ENCODE data around the gene ACTN3.
"Not testable (repeated sequence)": the region's sequence is repeated elsewhere in the genome, so short reads cannot be mapped to it uniquely, and the experiment has no call there.

The ACTN3 gene

DNA sequence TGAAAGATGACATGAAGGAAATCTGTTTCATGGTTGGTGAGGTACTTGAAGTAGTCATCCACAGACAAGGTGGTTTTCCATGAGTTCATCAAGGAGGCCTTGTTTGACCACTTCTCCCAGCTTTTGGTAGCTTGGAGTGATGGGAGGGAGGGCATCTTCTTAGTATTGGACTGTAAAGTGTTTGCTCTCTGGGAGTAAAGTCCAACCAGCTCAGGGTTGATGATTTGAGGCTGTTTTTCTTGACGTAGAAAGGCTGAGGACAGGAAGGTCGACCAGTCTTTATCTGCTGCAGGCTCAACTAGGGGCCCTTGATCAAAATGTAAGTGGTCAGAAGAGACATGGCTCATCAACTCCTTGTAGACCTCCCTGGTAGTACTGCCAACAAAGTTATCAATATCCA lies 44.5 kb downstream of the ACTN3 start:
- H3K9ac ChIP-seq (ENCODE audit: low read depth, low read length) = no peak overlapping the region
- no peaks in the 10 kb centered on the region for H3K9me3 ChIP-seq (replicated peaks; ENCODE audit: low read length)
- H3K4me1 ChIP-seq (ENCODE audit: control insufficient read depth, insufficient read depth, low read length) = peaks cover 12% of the 10 kb centered on the region
- peaks cover 12% of the 10 kb centered on the region for H3K27me3 ChIP-seq (ENCODE audit: control insufficient read depth, insufficient read depth, low read length)
- no peaks in the 10 kb centered on the region for H3K36me3 ChIP-seq (ENCODE audit: insufficient read depth, low read length)
- H3K4me3 ChIP-seq (ENCODE audit: low read length) = no peak overlapping the region
- H3K4me2 ChIP-seq (ENCODE audit: low read length) = no peak overlapping the region

- Histone ChIP-seq H3K36me3 (ENCODE audit: insufficient read depth, low read length) (no peaks in the 10 kb centered on the region), H3K4me2 (ENCODE audit: low read length) (peak within 1 kb of the TSS; percentile 98), H3K27me3 (ENCODE audit: control insufficient read depth, insufficient read depth, low read length) (peaks cover 9% of the 10 kb centered on the region), H3K9me3 (replicated peaks; ENCODE audit: low read length) (no peaks in the 10 kb centered on the region), H3K4me1 (ENCODE audit: control insufficient read depth, insufficient read depth, low read length) (peaks cover 12% of the 10 kb centered on the region), H3K4me3 (ENCODE audit: low read length) (peak within 1 kb of the TSS; percentile 82), H3K9ac (ENCODE audit: low read depth, low read length) (peak within 1 kb of the TSS; percentile 90)
Measured at GRCh38 chr11:66592457-66593302, 46.0 kb downstream of the ACTN3 start, which contains the start of the genes CCDC87 and CCS. TSS of gene CCDC87 (minus strand) at chr11:66593063. CDS start at chr11:66593015, 48 bp downstream. TSS of gene CCS (plus strand) at chr11:66593185. CDS start at chr11:66593262, 77 bp downstream.

DNA sequence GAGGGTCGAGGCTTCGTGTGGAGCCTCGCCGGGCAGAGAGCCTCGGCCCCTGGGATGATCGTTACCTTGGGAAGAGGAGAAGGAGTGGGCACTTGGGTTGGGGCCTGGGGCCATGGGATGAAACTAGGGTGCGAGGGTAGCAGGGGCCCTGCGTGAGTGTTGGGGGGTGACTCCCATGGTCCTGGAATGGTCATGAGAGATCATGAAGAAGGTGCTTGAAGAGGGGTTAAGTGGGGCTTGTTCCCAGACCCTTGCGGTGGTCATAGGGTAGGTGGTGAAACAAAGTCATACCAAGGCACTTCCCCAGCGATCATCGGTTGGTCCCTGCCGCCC lies 46.6 kb downstream of the ACTN3 start:
- Histone ChIP-seq H3K4me3 (ENCODE audit: low read length) (peak overlapping the region; percentile 82), H3K9me3 (replicated peaks; ENCODE audit: low read length) (no peaks in the 10 kb centered on the region), H3K4me2 (ENCODE audit: low read length) (peak overlapping the region; percentile 98), H3K9ac (ENCODE audit: low read depth, low read length) (peak overlapping the region; percentile 90), H3K36me3 (ENCODE audit: insufficient read depth, low read length) (no peaks in the 10 kb centered on the region), H3K4me1 (ENCODE audit: control insufficient read depth, insufficient read depth, low read length) (peaks cover 12% of the 10 kb centered on the region), H3K27me3 (ENCODE audit: control insufficient read depth, insufficient read depth, low read length) (peaks cover 9% of the 10 kb centered on the region)

- Histone ChIP-seq H3K36me3 (ENCODE audit: insufficient read depth, low read length) (no peaks in the 10 kb centered on the region), H3K4me2 (ENCODE audit: low read length) (peak overlapping the region; percentile 98), H3K27me3 (ENCODE audit: control insufficient read depth, insufficient read depth, low read length) (peaks cover 9% of the 10 kb centered on the region), H3K9me3 (replicated peaks; ENCODE audit: low read length) (no peaks in the 10 kb centered on the region), H3K4me1 (ENCODE audit: control insufficient read depth, insufficient read depth, low read length) (peaks cover 12% of the 10 kb centered on the region), H3K4me3 (ENCODE audit: low read length) (peak overlapping the region; percentile 82), H3K9ac (ENCODE audit: low read depth, low read length) (peak overlapping the region; percentile 90)
Measured at GRCh38 chr11:66593650-66594049, 46.9 kb downstream of the ACTN3 start.

- no peak overlapping the region for H3K4me3 ChIP-seq (ENCODE audit: low read length)
- no peaks in the 10 kb centered on the region for H3K9me3 ChIP-seq (replicated peaks; ENCODE audit: low read length)
- H3K4me1 ChIP-seq (ENCODE audit: control insufficient read depth, insufficient read depth, low read length) = peaks cover 12% of the 10 kb centered on the region
- H3K4me2 ChIP-seq (ENCODE audit: low read length) = peak overlapping the region; percentile 31
- H3K9ac ChIP-seq (ENCODE audit: low read depth, low read length) = no peak overlapping the region
- H3K36me3 ChIP-seq (ENCODE audit: insufficient read depth, low read length) = peaks cover 14% of the 10 kb centered on the region
- peaks cover 7% of the 10 kb centered on the region for H3K27me3 ChIP-seq (ENCODE audit: control insufficient read depth, insufficient read depth, low read length)
Measured at GRCh38 chr11:66595245-66595904, 48.7 kb downstream of the ACTN3 start.

DNA sequence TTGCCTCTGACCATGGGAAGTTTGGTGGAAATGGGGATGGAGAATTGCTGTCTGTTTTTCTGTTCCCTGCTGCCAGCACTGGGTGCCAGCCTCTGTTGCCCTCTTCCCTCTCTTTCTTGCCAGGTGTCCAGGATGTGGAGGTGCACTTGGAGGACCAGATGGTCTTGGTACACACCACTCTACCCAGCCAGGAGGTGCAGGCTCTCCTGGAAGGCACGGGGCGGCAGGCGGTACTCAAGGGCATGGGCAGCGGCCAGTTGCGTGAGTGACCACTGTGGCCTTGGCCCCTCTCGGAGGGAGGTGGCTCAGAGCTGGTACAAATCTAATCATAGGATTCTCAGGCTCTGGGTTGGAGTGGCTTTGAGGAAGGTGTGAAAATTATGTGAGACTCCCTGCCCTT lies 52.3 kb downstream of the ACTN3 start:
- Histone ChIP-seq H3K9me3 (replicated peaks; ENCODE audit: low read length) (no peaks in the 10 kb centered on the region), H3K4me2 (ENCODE audit: low read length) (no peak overlapping the region), H3K4me3 (ENCODE audit: low read length) (no peak overlapping the region), H3K27me3 (ENCODE audit: control insufficient read depth, insufficient read depth, low read length) (no peaks in the 10 kb centered on the region), H3K4me1 (ENCODE audit: control insufficient read depth, insufficient read depth, low read length) (peaks cover 24% of the 10 kb centered on the region), H3K9ac (ENCODE audit: low read depth, low read length) (no peak overlapping the region), H3K36me3 (ENCODE audit: insufficient read depth, low read length) (peaks cover 23% of the 10 kb centered on the region)

DNA sequence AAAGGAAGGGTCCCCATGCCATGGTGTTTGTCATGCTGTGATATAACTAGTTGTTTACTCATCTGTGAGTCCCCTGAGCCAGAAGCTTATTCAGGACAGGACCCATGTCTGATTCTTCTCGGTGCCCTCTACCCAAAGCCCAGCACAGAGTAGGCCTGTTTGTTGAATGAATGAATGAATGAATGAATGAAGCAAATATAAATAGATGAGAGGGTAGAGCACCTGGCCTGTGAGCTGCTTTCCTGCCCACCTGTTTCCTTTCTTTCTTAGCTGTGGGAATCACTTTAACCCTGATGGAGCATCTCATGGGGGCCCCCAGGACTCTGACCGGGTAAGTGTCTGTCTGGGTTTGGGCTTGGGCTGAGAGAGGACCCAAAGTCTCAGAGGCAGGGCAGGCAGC lies 53.5 kb downstream of the ACTN3 start:
- Histone ChIP-seq H3K4me3 (ENCODE audit: low read length) (no peak overlapping the region), H3K4me2 (ENCODE audit: low read length) (no peak overlapping the region), H3K27me3 (ENCODE audit: control insufficient read depth, insufficient read depth, low read length) (no peaks in the 10 kb centered on the region), H3K36me3 (ENCODE audit: insufficient read depth, low read length) (peaks cover 28% of the 10 kb centered on the region), H3K4me1 (ENCODE audit: control insufficient read depth, insufficient read depth, low read length) (peaks cover 19% of the 10 kb centered on the region), H3K9ac (ENCODE audit: low read depth, low read length) (no peak overlapping the region), H3K9me3 (replicated peaks; ENCODE audit: low read length) (no peaks in the 10 kb centered on the region)

GRCh38 chr11:66600631-66601233 lies 54.0 kb downstream of the ACTN3 start:
- Histone ChIP-seq H3K4me3 (ENCODE audit: low read length) (no peak overlapping the region), H3K36me3 (ENCODE audit: insufficient read depth, low read length) (peaks cover 33% of the 10 kb centered on the region), H3K27me3 (ENCODE audit: control insufficient read depth, insufficient read depth, low read length) (no peaks in the 10 kb centered on the region), H3K4me1 (ENCODE audit: control insufficient read depth, insufficient read depth, low read length) (peaks cover 19% of the 10 kb centered on the region), H3K9ac (ENCODE audit: low read depth, low read length) (no peak overlapping the region), H3K4me2 (ENCODE audit: low read length) (no peak overlapping the region), H3K9me3 (replicated peaks; ENCODE audit: low read length) (no peaks in the 10 kb centered on the region)

DNA sequence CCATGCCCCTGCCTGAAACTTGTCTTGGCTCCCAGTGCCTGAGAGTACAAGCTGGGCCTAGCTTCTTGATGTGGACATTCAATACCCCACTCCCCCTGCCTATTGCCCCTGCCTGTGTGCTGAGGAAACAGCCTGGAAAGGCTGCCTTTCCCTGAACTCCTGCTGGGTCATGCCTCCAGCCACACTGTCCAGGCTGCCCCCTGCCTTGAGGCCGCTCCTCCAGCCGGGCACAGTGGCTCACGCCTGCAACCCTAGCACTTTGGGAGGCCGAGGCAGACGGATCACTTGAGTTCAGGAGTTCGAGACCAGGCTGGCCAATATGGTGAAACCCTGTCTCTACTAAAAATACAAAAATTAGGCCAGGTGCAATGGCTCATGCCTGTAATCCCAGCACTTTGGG lies 56.4 kb downstream of the ACTN3 start:
- Histone ChIP-seq H3K27me3 (ENCODE audit: control insufficient read depth, insufficient read depth, low read length) (no peaks in the 10 kb centered on the region), H3K9ac (ENCODE audit: low read depth, low read length) (no peak overlapping the region), H3K4me3 (ENCODE audit: low read length) (no peak overlapping the region), H3K9me3 (replicated peaks; ENCODE audit: low read length) (no peaks in the 10 kb centered on the region), H3K4me2 (ENCODE audit: low read length) (no peak overlapping the region), H3K4me1 (ENCODE audit: control insufficient read depth, insufficient read depth, low read length) (peaks cover 37% of the 10 kb centered on the region), H3K36me3 (ENCODE audit: insufficient read depth, low read length) (peaks cover 36% of the 10 kb centered on the region)

- no peaks in the 10 kb centered on the region for H3K27me3 ChIP-seq (ENCODE audit: control insufficient read depth, insufficient read depth, low read length)
- H3K9me3 ChIP-seq (replicated peaks; ENCODE audit: low read length) = no peaks in the 10 kb centered on the region
- H3K9ac ChIP-seq (ENCODE audit: low read depth, low read length) = no peak overlapping the region
- no peak overlapping the region for H3K4me3 ChIP-seq (ENCODE audit: low read length)
- peaks cover 34% of the 10 kb centered on the region for H3K36me3 ChIP-seq (ENCODE audit: insufficient read depth, low read length)
- no peak overlapping the region for H3K4me2 ChIP-seq (ENCODE audit: low read length)
- H3K4me1 ChIP-seq (ENCODE audit: control insufficient read depth, insufficient read depth, low read length) = peaks cover 40% of the 10 kb centered on the region
Measured at GRCh38 chr11:66604155-66604554, 57.5 kb downstream of the ACTN3 start.

- not testable (repeated sequence) for H3K4me3 ChIP-seq (ENCODE audit: low read length); H3K9me3 ChIP-seq (replicated peaks; ENCODE audit: low read length); H3K9ac ChIP-seq (ENCODE audit: low read depth, low read length); H3K27me3 ChIP-seq (ENCODE audit: control insufficient read depth, insufficient read depth, low read length)
- peaks cover 17% of the 10 kb centered on the region for H3K36me3 ChIP-seq (ENCODE audit: insufficient read depth, low read length)
- H3K4me1 ChIP-seq (ENCODE audit: control insufficient read depth, insufficient read depth, low read length) = peaks cover 34% of the 10 kb centered on the region
- peak overlapping the region; percentile 43 for H3K4me2 ChIP-seq (ENCODE audit: low read length)
Measured at GRCh38 chr11:66606608-66607007, 59.9 kb downstream of the ACTN3 start.
